Fibroblast of pulmonary artery (primary cell): ENCODE measurements around the gene AFF1.
A peak's percentile ranks its signal among the peaks of the same experiment; 100 is the strongest.

Source experiments
- DNase-seq: peaks from one replicate; pipeline ENCODE4 v3.0.0-alpha.2; 2010; ENCODE audit warnings: low read depth
- H3K4me3 ChIP-seq: replicated peaks from 2 replicates; pipeline ENCODE4 v1.5.1; 2011; ENCODE audit warnings: low read depth, mild to moderate bottlenecking, control low read depth, low read length, moderate library complexity
- CTCF ChIP-seq: IDR thresholded peaks from 2 replicates; pipeline ENCODE4 v1.5.1; 2011; ENCODE audit warnings: mild to moderate bottlenecking, control low read depth, low read length, inconsistent platforms; ENCODE audit errors: missing control alignments

Gene AFF1

GRCh38 chr4:86955888-86956451, 21.2 kb downstream of the AFF1 start:
- no peak for TF ChIP-seq CTCF
- H3K4me3 ChIP-seq, result no peak overlapping the region
- no peak for DNase-seq

- DNase-seq, result peak; percentile 67
- no peak for TF ChIP-seq CTCF
- no peak overlapping the region for H3K4me3 ChIP-seq
These were observed 22.4 kb downstream of the AFF1 start for GRCh38 chr4:86957215-86957614.

- TF ChIP-seq CTCF, result no peak
- H3K4me3 ChIP-seq, result no peak overlapping the region
- DNase-seq, result no peak
These were observed 25.0 kb downstream of the AFF1 start for GRCh38 chr4:86959588-86960500.

- TF ChIP-seq CTCF, result no peak
- no peak overlapping the region for H3K4me3 ChIP-seq
- DNase-seq, result peak; percentile 29
These were observed 25.7 kb downstream of the AFF1 start for GRCh38 chr4:86960557-86960961.

- no peak for TF ChIP-seq CTCF
- no peak for DNase-seq
- H3K4me3 ChIP-seq, result no peak overlapping the region
These were observed 26.3 kb downstream of the AFF1 start for GRCh38 chr4:86961116-86961515.

- no peak for TF ChIP-seq CTCF
- H3K4me3 ChIP-seq, result no peak overlapping the region
- DNase-seq, result peak; percentile 29
These were observed 26.9 kb downstream of the AFF1 start for GRCh38 chr4:86961605-86962295.
